Measurements from ENCODE around the gene DCUN1D1.

The DCUN1D1 gene

GRCh38 chr3:182971637-182972036 lies 8.7 kb downstream of the DCUN1D1 start:
- no peak for DNase-seq

- no peak for DNase-seq
Observed at GRCh38 chr3:182970811-182971418, 9.4 kb downstream of the DCUN1D1 start.

DNA sequence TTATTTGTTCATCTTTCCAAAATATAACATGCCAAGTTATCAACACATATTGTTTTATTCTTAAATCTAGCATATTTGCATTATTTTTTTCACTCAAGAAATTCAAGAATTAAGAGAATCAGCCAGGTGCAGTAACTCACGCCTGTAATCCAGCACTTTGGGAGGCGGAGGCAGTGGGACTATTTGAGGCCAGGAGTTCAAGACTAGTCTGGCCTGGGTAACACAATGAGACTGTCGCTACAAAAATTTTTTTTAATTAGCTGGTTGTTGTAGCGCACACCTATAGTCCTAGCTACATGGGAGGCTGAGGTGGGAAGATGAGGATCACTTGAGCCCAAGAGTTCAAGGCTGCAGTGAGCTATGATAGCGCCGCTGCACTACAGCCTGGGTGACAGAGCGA lies 10.5 kb downstream of the DCUN1D1 start:
- DNase-seq: no peak

- no peak for DNase-seq
Observed at GRCh38 chr3:182969277-182969676, 11.1 kb downstream of the DCUN1D1 start.

- DNase-seq: no peak
Observed at GRCh38 chr3:182967218-182968204, 12.8 kb downstream of the DCUN1D1 start.

- no peak for DNase-seq
Observed at GRCh38 chr3:182965861-182966366, 14.4 kb downstream of the DCUN1D1 start.

- DNase-seq: no peak
Observed at GRCh38 chr3:182964179-182964578, 16.2 kb downstream of the DCUN1D1 start.

DNA sequence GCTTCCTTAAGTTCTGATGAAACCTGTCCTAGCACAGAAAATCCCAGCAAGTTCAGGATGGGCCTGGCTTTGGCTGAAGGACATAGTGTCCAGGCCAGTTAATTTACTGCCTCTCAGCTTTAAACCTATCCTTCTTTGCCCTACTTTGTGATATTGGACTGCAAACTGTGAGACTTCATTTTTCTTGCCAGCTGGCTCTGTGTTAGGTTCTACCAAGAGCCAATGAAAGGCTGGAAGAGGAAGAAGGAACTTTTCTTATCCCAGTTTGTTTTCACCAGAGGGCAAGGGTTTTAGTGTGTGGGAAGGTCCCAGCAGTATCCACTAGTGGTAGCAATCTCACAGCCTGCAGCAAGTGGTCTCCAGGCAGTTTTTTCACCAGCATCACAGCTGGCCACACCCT lies 18.2 kb downstream of the DCUN1D1 start:
- no peak for DNase-seq

DNA sequence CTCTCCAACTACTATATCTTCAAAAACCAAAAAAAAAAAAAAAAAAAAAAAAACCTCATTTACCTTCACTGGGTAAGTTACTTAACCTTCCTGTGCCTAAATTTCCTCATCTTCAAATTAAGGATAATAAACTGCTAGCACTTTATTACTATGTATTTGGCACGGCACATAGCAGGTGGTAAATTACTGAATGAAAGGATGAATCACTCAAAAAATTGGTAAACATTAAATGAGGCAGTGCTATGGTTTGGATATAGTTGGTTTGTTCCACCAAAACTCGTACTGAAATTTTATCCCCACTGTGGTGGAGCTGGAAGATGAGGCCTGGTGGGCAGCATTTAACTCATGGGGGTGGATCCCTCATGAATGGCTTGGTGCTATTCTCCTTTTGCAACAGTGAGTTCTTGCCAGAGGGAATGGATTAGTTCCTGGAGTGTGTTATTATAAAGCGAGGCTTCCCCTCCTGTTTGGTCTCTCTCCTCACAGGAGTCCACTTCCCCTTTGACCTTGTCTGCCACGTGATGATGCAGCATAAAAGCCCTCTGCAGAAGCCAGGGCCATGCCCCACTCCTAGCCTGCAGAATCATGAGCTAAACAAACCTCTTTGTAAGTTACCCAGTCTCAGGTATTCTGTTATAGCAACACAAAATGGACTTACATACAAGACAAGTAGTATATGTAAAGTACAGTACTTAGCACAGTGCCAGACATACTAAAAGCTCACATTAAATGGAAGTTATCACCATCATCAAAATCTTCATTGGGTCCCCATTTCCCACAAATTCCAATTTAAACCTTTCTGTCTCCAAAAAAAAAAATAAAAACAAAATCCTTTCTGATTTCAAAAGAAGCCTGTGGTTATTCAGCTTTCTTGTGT lies 20.6 kb downstream of the DCUN1D1 start:
- DNase-seq: peak; percentile 36

- no peak for DNase-seq
Observed at GRCh38 chr3:182957676-182958266, 22.6 kb downstream of the DCUN1D1 start.

DNA sequence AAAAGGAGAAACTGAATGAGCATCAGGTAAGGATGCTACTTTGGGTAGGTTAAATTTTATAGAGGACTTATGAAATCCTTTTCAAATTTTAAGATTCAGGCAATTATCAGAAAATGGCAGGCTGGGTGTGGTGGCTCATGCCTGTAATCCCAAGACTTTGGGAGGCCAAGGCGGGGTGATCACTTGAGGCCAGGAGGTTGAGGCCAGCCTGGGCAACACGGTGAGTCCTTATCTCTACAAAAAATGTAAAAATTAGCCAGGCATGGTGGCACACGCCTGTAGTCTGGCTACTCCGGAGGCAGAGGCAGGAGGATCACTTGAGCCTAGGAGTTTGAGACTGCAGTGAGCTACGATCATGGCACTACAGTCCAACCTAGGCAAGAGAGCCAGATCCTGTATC lies 23.1 kb downstream of the DCUN1D1 start:
- DNase-seq: no peak

DNA sequence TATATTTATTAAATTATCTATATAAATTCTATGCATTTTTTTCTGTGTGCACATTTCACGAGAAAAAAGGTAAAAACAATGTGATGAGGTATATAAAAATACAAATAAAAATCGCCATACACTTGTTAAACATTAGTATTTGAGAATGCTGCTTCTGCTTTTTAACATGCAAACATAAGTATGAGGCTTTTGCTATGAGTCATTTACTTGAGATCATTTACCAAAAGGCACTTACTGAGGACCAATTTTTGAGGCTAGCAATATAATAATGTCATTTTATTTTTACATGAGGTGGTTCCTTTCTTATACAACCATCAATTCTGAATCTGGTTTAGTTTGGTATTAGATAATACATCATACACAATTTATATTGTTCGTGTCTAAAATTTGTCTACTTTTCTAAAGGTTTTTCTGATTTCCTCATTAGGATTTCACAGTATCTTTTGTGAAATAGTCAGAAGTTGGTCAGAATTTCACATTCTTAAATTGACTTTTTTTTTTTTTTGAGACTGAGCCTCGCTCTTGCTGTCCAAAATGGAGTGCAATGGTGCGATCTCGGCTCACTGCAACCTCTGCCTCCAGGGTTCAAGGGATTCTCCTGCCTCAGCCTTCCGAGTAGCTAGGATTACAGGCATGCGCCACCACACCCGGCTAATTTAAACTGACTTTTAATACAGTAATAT lies 25.6 kb downstream of the DCUN1D1 start:
- DNase-seq: no peak

GRCh38 chr3:182949688-182950087 lies 30.6 kb downstream of the DCUN1D1 start:
- no peak for DNase-seq

DNA sequence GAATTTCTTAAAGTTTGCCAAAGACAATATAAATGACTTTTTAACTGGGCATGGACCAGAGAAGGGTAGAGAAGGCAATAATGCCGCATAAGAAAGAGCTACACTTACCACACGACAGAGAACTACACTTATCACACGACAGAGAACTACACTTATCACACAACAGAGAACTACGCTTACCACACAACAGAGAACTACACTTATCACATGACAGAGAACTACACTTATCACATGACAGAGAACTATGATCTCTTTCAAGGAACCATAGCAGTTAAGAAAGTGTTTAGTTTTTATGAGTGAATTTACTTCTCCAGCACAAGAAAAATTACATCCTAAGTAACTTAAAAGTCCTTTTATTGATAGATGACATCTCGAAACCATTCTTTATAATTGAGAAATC lies 32.0 kb downstream of the DCUN1D1 start:
- DNase-seq: no peak

DNA sequence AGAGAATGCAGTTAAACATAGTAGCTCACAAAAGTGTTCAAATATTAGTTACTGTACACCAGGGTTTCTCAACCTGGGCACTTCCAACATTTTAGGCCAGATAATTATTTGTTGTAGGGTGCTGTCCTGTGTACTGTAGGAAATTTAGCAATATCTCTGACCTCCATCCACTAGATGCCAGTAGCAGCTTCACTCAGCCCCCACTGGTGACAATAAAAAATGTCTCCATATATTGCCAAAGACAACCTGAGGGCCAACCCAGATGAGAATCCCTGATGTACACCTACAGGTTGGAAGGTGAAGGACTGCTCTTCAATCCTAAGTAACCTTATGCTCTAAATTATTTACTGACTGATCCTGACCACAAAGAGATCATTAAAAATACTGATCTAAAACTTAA lies 32.5 kb downstream of the DCUN1D1 start:
- no peak for DNase-seq

DNA sequence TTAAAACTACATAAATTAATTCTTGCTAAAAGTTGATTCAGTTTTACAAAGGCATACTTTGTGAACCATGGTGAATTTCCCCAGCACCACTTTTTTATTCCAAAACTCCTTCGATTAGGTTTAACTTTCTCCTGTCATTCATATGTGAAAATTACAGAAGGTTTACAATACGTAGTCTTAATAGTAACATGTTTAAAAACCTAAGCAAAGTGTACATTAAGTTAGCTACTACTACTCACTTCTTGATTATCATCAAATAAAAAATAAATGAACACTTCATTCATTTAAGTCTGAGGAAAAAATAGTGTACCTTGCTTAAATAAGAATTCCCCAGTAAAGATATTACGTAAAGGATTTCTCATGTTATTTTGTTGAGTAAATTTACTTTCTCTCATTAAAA lies 38.6 kb downstream of the DCUN1D1 start:
- DNase-seq: no peak

- DNase-seq: no peak
Observed at GRCh38 chr3:182940266-182940808, 40.0 kb downstream of the DCUN1D1 start.

- no peak for DNase-seq
Observed at GRCh38 chr3:182937293-182938051, 42.9 kb downstream of the DCUN1D1 start.

DNA sequence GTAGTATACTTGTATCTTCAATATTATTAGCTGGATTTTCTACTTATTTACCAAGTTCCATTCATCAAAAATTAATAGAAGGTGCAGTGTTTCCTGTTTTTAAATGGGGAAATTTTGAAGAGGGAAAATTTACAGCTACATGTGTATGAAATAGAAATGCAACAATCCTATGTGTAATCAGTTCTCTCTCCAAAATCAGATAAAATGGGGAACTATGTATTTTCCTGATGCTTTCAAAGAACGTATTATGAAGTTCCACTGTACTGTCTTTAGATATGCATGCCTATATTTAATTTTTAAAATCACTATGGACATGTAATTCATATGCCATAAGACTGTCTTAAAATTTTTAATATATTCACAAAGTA lies 43.4 kb downstream of the DCUN1D1 start:
- no peak for DNase-seq

- no peak for DNase-seq
Observed at GRCh38 chr3:182936239-182936917, 44.0 kb downstream of the DCUN1D1 start.

Data from eye (tissue), 1 donor.